NCI-H526 treated with DMSO at 0.1 percent for 48 hours (cell line): ENCODE data around the gene CLEC16A.
A peak's percentile ranks its signal among the peaks of the same experiment; 100 is the strongest.
"Not testable (repeated sequence)": the region's sequence is repeated elsewhere in the genome, so short reads cannot be mapped to it uniquely, and the experiment has no call there.

ENCODE experiments used
- DNase-seq: peaks from one replicate; lab custom pipeline; 2025; lab: John Stamatoyannopoulos, UW

CLEC16A gene

GRCh38 chr16:10926094-10926493 is 18.3 kb upstream of the CLEC16A start:
- DNase-seq = no peak

GRCh38 chr16:10926867-10927266 is 17.5 kb upstream of the CLEC16A start:
- no peak for DNase-seq

DNA sequence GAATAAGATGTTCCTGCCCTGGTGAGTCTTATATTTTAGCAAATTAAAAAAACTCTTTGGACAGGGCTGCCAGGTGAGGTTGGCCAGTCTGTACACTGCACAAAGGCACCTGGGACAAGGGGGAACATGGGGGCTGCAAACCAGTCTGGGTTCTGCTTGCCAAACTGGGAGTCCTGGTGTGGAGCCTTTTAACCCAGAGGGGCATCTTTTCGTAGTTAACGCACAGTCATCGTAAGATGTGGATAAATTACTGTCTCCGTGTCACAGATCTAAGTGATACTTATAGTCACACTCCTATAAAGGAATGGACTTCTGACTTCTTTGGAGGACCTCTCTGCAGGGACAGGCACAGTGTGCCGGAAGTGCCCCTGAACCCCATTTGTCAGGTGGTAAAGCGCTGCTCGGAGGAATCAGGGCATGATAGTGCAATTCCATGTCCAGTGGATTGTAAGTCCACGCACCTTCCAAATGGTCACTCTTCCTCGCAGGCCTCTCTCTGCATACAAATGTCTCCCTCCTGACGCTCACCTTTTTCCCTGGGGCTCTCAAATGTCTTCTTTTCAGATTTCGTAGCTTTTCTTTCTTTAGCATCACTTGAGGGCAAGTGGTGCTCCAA is 16.8 kb upstream of the CLEC16A start:
- no peak for DNase-seq

- not testable (repeated sequence) for DNase-seq
These were observed 15.3 kb upstream of the CLEC16A start for GRCh38 chr16:10929097-10929496.

GRCh38 chr16:10929853-10930754 is 14.3 kb upstream of the CLEC16A start:
- DNase-seq = no peak

DNA sequence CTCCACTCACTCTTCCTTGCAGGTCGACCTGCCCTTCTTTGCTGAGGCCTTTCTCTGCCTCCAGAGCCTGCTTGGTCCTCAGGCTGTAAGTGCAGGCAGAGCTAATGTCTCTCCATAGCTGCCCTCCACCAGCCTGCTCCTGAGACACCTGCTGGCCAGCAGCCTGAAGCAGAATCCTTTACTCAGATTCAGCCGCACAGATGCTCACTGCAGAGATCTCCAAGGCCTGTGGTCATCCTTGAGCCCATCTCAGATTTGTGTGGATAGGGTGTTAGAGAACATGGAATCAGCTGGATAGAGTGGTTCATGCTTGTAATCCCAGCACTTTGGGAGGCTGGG is 13.6 kb upstream of the CLEC16A start:
- no peak for DNase-seq

GRCh38 chr16:10931134-10931533 is 13.2 kb upstream of the CLEC16A start:
- DNase-seq = no peak

GRCh38 chr16:10931977-10932632 is 12.3 kb upstream of the CLEC16A start:
- DNase-seq = no peak

DNA sequence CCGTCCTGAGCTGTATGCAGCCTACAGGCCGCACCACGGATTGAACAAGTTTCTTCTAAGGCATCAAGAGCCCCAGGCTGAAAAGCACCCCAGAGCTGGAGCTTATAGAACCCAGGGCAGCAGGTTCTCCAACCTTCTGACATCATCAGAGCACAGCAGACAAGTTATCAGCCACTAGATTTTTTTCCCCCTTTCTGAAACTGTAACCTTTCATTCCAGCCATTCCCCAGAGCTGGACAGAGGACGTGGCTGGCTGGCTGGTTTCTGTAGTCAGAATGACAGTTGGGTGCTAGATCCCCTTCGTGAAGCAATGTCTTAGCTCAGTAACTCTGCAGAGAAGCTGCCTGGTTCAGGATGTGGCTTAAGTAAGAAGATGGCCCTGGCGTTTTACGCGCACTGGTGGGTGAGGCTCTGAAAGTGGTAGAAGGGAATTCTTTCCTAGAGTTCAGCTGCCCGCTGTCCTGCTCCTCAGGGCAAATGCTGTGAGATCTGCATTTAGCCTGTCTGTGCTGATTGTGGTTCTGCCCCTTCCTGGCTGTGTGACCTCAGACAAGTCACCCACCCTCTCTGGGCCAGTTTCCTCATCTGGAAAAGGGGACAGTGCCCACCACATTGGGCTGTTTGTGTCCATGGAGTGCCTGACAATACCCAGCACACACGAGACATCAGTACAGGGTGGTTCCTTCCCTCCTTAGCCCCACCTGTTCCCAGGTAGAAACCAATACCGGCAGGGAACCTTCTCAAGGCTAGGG is 11.2 kb upstream of the CLEC16A start:
- DNase-seq = no peak

DNA sequence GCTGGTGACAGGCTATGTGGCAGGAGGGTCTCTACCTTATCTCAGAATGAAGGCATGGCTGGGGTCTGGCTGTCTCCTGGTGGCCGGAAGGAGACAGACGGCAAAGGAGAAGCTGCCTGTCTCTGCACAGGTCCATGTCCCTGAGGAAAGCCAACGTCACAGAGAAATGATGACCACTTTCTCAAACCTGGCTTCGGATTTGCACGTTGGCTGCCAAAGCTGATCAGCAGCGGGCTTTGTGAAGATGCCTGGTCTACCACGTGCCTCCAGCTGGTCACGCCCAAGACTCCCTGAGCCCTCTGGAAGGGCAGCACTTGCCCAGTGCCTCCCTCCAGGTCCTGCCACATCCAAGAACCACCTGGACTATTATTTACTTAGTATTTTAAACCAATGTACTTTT is 10.5 kb upstream of the CLEC16A start:
- DNase-seq = no peak

GRCh38 chr16:10934325-10935107 is 9.8 kb upstream of the CLEC16A start:
- DNase-seq = no peak

- DNase-seq = no peak
These were observed 9.0 kb upstream of the CLEC16A start for GRCh38 chr16:10935226-10935915.

DNA sequence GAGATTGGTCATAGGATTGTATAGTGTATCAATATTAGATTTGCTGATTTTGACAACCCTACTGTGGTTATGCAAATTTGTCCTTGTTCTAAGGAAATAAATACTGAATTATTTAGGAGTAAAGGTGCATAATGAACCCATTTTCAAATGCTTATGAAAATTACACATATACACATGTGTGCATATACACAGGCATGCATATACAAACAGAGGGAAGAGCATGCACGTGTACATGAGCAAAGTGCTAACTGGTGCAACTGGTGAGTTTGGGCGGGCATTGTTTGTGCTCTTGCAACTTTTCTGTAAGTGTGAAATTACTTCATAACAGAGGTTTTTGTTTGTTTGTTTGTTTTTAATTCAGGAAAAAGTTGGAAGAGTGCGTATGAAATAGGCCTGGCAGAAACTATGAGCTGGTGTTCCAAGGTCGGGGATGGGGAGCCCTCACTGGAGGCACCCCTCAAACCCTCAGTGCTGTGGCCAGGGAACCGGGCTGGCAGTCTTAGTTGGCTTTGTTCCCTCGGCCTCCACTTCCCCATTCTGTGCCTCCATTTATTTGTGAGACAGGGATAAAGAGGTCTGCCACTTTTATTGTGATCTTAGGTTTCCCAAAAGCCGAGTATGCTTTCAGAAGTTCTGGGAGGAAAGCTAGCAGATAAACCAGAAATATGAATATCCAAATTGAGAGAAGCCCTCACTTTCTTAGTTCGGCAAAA is 7.9 kb upstream of the CLEC16A start:
- DNase-seq = no peak

GRCh38 chr16:10937068-10937859 is 7.1 kb upstream of the CLEC16A start:
- no peak for DNase-seq

- no peak for DNase-seq
These were observed 6.0 kb upstream of the CLEC16A start for GRCh38 chr16:10938321-10938720.

DNA sequence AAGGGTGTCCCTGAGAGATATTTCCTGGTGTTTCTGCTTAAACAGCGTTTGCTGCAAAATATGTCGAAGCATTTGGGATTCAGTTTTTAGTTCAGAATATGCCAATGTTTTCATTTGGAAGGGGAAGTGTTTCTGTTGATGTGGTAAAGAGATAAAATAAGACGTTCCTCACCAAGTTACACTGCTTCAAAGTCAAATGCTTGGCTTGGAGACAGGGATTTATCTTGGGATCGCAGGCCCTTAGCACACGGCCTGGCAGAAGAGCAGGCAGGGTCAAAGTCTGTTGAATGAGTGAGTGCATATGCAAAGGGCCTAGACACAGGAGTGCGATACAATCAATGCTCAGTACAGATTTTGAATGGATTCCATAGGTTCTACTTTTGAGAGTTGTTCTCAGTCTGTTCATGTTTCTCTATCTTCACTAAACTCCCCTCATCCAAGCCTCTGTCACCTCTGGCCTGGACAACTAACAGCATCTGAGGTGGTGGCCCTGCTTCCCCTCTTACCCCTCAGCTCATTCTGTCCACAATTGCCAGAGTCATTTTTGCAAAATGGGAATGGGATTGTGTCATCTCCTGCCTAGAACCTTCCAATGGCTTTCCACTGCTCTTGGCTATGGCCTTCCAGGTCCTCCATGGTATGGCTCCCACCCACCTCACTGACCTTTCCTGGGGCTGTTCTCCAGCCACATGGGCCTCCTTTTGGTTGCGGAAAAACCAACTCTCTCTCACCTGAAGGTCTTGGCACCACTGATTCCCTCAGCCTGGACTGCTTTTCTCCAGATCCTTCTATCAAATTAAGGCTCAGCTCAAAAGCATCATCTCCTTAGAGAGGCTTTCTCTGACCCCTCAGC is 5.3 kb upstream of the CLEC16A start:
- peak; percentile 10 for DNase-seq

DNA sequence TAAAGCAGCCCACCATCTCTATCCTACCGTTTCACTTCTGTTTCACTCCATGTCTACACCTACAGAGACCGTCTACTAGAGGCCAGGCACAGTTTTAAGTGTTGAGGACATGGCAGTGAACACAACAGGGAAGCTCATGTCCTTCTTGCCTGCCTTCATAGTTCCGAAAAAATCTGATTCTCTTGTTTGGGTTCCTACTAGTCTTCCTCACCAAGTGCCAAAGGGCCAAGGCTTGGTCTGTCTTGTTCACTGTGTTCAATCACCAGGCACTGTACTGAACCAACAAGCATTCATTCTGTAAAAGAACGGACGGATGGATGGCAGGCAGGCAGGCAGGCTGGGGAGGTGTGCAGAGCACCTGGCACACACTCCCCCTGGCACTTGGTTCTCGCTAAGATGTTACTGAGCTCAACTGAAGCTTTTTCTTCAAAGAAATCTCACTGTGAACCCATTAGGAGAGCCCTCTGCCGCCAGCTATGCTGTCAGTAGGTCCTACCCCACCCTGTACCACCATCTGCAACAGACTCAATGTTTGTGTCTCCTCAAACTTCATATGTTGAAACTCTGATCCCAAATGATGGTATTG is 4.6 kb upstream of the CLEC16A start:
- DNase-seq = no peak

DNA sequence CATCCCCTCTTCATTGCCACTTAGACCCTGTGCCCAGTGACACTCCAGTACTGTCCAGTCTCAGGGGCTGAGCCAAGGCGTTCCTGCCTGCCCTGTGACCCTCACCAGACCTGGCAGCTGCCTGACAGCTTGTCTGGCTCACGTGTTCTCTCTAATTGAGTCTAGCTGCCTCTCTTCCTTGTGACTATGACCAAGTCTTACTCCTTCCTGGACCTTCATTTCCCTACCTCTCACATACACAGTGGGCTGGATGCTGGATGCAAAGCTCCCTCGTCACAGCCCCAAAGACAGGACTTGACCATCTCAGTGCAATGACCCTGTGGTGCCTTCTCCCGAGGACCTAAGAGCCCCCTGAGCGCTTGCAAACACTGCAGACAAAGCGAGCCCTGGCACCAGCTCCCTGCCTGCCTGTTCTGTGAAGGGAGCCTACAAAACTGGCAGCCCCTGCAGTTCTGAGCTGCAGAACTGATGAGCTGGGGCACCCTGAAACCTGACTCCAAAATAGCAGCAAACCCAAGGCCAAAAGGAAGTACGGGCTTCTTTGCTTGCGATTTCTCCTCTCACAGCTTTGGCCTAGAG is 3.8 kb upstream of the CLEC16A start:
- no peak for DNase-seq
